SH-SY5Y (cell line): ENCODE results near the gene SLC9A9.

ENCODE experiments used
- GATA2 ChIP-seq: IDR thresholded peaks from 2 replicates; pipeline ENCODE4 v1.6.1; 2011; ENCODE audit warnings: mild to moderate bottlenecking, low read depth, low read length
- GATA3 ChIP-seq: IDR thresholded peaks from 2 replicates; pipeline ENCODE4 v1.6.1; 2011; ENCODE audit warnings: low read depth, mild to moderate bottlenecking, low read length, moderate library complexity

- no peak for TF ChIP-seq GATA2
- no peak for TF ChIP-seq GATA3
These were observed 516.2 kb downstream of the SLC9A9 start for GRCh38 chr3:143332026-143332425.
